ENCODE measurements around the gene GRWD1.

The GRWD1 gene

GRCh38 chr19:48424694-48425219, 21.0 kb upstream of the GRWD1 start:
- no peak for DNase-seq (ENCODE audit: low read depth)

GRCh38 chr19:48428670-48429069, 17.1 kb upstream of the GRWD1 start:
- no peak for DNase-seq (ENCODE audit: low read depth)

GRCh38 chr19:48433337-48433736, 12.4 kb upstream of the GRWD1 start:
- DNase-seq (ENCODE audit: low read depth): no peak

DNA sequence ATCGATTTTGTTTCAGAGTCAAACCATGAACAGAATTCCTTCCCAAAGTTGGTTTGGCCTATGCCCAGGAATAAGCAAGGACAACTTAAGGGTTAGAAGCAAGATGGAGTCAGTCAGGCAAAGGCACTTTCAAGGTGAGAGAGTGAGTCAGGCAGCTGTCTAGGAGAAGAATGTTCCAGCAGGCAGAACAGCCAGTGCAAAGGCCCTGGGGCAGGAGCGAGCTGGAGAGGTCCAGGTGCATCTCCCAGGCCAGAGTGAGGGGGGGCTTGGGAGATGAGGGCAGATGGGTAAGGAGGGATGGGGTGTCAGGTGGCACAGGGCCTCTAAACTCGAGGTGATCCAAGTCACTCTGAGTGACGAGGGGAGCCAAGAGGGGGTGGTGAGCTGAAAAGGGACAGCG, 9.2 kb upstream of the GRWD1 start:
- no peak for DNase-seq (ENCODE audit: low read depth)

DNA sequence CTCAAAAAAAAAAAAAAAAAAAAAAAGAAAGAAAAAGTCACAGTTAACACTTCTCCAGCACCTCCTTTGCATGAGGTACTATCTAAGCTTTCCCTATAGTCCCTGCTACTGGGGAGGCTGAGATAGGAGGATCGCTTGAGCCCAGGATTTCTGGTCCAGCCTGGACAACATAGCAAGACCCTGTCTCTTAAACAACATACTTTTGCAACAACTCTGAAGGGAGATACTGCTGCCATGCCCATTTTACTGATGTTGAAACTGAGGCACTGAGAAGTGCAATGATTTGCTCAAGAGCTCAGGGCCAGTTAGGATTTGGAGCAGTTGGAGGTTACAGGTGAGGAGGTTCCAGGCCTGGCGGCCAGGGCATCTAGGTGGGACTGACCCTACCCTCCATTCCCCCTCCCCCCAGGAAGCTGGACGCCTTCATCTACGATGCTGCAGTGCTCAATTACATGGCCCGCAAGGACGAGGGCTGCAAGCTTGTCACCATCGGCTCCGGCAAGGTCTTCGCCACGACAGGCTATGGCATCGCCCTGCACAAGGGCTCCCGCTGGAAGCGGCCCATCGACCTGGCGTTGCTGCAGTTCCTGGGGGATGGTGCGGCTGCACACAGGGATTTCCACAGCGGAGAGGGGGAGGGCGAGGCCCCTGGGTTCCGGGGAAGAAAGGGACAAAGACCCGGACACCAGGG, 4.3 kb upstream of the GRWD1 start:
- no peak for DNase-seq (ENCODE audit: low read depth)

- no peak for DNase-seq (ENCODE audit: low read depth)
Measured at GRCh38 chr19:48442116-48443035, 3.4 kb upstream of the GRWD1 start.

GRCh38 chr19:48443256-48443655, 2.5 kb upstream of the GRWD1 start:
- DNase-seq (ENCODE audit: low read depth): no peak

DNA sequence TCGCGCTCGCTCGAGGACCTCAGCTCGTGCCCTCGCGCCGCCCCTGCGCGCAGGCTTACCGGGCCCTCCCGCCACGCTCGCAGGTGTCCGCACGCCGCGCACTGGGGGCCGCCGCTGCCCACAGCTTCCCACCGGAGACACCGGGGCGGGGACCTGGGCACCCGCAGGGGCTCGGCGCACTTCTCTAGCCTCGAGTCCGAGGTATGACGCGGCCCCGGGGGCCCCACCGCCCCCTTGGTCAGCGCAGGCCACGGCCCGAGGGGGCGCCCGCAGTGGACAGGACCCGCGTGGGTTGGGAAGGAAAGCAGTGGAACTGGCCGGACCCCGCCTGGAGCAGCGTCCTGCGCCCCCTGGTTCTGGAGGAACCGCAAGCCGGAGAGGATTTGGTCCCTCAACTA, 2.1 kb upstream of the GRWD1 start:
- no peak for DNase-seq (ENCODE audit: low read depth)

DNA sequence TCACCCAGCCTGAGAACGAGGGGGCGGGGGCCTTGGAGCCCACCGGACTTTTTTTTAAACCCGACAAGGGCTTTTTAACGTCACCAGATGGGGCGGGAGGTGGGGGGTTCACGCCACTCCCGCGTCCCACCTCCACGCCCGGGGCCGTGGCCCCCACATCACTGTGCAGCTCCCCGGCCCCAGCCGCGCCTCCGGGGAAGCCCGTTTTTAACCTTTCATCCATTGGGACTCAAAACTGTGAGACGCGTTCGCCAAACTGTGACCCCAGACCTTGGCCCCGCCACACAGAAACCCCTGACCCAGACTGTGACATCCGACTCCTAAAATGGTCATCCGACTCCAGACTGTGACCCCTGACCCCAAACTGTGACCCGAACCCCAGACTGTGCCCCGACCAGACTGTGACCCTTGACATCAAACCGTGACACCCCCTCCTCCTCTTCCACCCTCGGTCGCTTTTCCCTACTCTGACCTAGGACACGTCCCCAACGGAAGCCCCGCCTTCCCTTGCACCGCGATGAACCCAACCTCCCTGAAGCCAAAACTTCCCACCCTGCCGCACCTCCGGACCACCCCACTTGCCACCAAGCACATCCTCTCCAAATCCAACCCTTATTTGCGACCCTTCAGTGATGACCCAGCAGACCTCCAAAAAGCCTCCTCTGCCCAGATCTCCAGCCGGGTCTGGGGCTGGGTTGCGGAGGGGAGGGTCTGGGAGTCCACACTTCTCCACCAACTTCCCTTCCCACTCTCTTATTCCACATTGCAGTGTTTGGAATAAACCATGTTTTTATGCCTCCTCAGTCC, 1.5 kb upstream of the GRWD1 start:
- no peak for DNase-seq (ENCODE audit: low read depth)

GRCh38 chr19:48444936-48445200, 915 bp upstream of the GRWD1 start:
- DNase-seq (ENCODE audit: low read depth): no peak

DNA sequence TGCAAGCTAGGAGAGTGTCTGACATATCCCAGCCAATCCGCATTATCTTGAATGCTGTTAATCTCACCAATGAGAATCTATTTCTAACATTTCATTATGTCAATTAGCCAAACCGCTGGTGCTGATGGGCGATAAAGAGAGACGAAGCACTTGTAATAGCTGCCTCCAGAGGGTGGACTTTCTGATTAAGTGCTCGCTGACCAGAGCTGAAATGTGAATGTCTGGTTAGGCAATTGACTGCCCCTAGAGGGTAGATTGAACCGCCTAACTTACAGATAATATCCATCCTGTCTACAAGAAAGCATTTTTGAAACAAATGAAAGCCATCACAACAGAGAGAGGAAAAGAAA, 552 bp upstream of the GRWD1 start:
- peak; percentile 84 for DNase-seq (ENCODE audit: low read depth)

DNA sequence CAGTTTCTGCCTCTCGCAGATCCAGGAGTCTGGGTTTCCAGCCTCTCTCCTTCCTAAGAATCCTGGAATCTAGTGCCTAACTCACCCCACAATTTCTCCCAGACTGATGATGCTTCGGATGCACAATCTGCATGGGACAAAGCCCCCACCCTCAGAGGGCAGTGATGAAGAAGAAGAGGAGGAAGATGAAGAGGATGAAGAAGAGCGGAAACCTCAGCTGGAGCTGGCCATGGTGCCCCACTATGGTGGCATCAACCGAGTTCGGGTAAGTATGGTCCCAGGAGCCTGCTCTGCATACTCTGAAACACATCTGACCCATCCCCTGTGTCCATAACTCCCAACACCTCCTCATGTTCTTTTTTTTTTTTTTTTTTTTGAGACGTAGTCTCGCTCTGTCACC, 796 bp downstream of the GRWD1 start:
- DNase-seq (ENCODE audit: low read depth): no peak

DNA sequence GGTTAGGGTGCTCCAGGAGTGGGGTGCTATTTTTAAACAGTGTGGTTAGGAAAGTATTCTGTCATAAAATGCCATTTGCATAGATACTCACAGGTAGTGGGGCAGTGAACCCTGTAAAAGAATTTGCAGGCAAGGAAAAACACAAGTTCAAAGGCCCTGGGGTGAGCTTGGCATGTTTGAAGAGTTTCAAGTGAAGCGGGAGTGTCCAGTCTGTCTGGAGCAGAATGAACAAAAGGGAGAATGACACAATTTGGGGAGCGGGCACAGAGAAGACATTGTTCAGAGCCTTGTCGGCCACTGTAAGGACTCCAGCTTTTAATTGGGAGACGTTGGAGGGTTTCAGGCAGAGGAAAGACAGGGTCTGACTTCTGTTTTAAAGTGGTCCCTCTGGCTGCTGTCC, 2.8 kb downstream of the GRWD1 start:
- DNase-seq (ENCODE audit: low read depth): no peak

GRCh38 chr19:48450441-48450840, 4.7 kb downstream of the GRWD1 start:
- DNase-seq (ENCODE audit: low read depth): no peak

- no peak for DNase-seq (ENCODE audit: low read depth)
Measured at GRCh38 chr19:48450863-48451262, 5.1 kb downstream of the GRWD1 start.

- DNase-seq (ENCODE audit: low read depth): no peak
Measured at GRCh38 chr19:48451624-48452023, 5.8 kb downstream of the GRWD1 start.

DNA sequence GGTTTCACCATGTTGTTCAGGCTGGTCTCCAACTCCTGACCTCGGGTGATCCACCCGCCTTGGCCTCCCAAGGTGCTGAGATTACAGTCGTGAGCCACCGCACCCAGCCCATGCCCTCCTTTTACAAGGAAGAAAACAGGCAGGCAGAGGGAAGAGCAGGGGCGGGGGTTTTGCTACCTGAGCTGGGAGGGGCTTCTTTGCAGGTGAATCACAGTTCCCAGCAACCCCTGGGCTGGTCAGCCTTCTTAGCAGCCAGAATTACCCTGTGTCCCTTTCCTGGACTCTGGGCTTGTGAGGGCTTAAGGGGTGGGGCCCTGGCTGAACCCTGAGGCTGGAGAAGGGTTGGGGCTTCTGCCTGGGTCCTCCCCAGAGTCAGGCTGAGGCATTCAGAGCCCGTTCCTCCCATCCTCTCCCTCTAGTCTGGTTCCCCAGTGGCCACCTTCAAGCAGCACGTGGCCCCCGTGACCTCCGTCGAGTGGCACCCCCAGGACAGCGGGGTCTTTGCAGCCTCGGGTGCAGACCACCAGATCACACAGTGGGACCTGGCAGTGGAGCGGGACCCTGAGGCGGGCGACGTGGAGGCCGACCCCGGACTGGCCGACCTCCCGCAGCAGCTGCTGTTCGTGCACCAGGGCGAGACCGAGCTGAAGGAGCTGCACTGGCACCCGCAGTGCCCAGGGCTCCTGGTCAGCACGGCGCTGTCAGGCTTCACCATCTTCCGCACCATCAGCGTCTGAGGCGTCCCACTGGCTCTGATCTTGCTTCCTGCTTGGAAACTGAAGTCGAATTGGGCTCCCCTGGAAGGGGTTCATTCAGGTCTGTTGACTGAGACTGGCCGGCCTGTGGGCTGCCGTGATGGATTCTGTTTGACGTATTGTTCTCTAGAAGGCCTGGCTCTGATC, 6.8 kb downstream of the GRWD1 start:
- no peak for DNase-seq (ENCODE audit: low read depth)

- DNase-seq (ENCODE audit: low read depth): no peak
Measured at GRCh38 chr19:48454150-48454730, 8.5 kb downstream of the GRWD1 start.

- DNase-seq (ENCODE audit: low read depth): no peak
Measured at GRCh38 chr19:48455171-48455907, 9.6 kb downstream of the GRWD1 start, which contains the start of gene KCNJ14. Gene KCNJ14 (plus strand): TSS chr19:48455574. CDS start chr19:48461725, 6,151 bp downstream.

DNA sequence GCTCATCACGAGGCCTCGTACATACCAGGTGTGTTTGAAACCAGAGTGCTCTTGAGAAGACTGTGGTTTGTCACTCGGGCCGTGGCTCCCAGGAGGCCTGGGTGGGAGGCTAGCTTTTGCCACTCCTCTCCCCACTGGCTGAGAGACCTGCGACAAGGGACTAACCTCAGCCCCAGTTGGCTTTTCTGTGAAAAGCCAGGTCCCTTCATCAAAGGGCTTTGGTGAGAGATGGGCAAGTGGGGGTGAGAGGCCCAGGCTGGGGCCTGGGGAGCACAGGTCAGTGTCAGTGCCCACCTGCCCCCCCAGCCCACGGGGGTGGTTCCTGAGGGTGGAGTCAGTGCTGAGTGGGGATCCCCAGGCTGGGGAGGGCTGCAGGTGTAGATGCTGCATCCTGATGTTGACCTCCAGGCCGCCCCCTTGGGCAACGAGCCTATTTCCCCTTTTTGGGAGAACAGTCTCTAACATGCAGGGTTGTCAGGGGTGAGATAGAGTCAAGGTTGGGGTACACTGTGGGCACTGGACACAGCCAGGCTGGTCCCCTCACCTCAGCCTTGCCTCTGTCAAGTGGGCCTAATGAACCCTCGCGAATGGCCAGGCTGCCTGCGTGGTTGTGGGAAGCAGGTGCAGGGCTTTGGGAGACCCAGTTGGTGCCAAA, 10.3 kb downstream of the GRWD1 start:
- no peak for DNase-seq (ENCODE audit: low read depth)

Data from fibroblast of gingiva (primary cell).